GM18511 (cell line): Measurements from ENCODE around the gene LPIN2.
"Not testable (repeated sequence)": the region's sequence is repeated elsewhere in the genome, so short reads cannot be mapped to it uniquely, and the experiment has no call there.

Experiments used
- ATAC-seq: cut with Tn5 transposase; IDR thresholded peaks from one replicate; pipeline ENCODE4 v1.9.1; 2021; ENCODE audit warnings: mild to moderate bottlenecking, moderate library complexity; ENCODE audit not compliant: unreplicated experiment

Gene LPIN2

GRCh38 chr18:3044931-3045698, 32.2 kb upstream of the LPIN2 start:
- no peak for ATAC-seq

- ATAC-seq, result no peak
Measured at GRCh38 chr18:3042379-3042778, 29.4 kb upstream of the LPIN2 start.

- ATAC-seq, result no peak
Measured at GRCh38 chr18:3041843-3042242, 28.9 kb upstream of the LPIN2 start.

DNA sequence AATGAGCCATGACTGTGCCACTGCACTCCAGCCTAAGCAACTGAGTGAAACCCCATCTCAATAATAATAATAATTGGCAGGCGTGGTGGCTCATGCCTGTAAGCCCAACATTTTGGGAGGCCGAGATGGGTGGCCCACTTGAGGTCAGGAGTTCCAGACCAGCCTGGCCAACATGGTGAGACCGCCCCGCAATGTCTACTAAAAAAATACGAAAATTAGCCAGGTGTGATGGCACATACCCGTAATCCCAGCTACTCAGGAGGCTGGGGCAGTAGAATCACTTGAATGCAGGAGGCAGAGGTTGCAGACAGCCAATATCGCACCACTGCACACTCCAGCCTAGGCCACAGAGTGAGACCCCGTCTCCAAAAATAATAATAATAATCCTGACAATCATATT, 27.9 kb upstream of the LPIN2 start:
- ATAC-seq, result no peak

DNA sequence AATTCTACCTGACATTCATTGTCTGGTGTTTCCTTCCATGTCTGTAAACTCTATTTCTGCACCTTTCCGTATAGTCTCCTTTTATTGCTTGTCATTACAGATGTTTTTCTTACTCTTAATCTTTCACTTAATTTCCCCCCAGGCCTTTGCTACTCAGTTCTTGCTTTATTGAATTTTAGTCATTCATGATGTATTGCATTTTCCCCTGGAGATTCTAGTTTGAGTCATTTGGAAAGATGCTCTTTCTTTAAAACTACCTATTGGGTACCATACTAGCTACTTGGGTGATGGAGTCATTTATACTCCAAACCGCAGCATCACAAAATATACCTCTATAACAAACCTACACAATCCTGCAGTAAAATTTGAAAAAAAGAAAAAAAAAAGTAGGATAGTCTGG, 27.2 kb upstream of the LPIN2 start:
- ATAC-seq, result no peak

- peak; percentile 99 for ATAC-seq
Measured at GRCh38 chr18:3037423-3037915, 24.5 kb upstream of the LPIN2 start.

- no peak for ATAC-seq
Measured at GRCh38 chr18:3036108-3036507, 23.2 kb upstream of the LPIN2 start.

DNA sequence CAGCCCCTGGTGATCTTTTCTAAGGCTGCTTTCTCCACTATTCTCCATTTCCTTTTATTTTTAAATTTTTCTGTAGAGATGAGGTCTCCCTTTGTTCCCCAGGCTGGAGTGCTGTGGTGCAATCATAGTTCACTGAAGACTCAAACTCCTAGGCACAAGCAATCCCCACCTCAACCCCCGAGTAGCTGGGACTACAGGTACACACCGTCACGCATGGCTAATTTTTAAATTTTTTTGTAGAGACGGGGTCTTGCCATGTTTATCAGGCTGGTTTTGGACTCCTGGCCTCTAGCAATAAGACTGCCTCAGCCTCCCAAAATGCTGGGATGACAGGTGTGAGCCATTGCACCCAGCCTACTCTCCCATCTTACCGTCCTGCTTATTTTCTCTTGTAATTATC, 22.7 kb upstream of the LPIN2 start:
- no peak for ATAC-seq

DNA sequence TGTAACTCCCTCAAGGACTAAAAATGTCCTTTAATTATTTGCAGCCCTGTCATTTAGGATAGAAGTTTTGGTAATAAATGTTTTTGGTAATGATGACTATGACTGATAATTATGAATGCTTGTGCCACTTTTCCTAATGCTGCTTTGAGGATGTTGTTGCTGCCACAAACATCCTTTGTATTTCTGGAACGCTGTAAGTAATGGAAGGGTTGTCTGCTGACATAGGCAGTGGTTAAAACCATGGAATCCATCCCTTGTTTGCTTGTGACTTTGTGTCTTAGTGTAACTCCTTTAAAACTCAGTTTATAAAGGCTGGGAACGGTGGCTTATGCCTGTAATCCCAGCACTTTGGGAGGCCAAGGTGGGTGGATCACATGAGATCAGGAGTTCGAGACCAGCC, 19.8 kb upstream of the LPIN2 start:
- ATAC-seq, result no peak

- ATAC-seq, result no peak
Measured at GRCh38 chr18:3029215-3029952, 16.4 kb upstream of the LPIN2 start.

GRCh38 chr18:3028115-3028514, 15.2 kb upstream of the LPIN2 start:
- not testable (repeated sequence) for ATAC-seq

GRCh38 chr18:3027370-3027891, 14.5 kb upstream of the LPIN2 start:
- no peak for ATAC-seq

- no peak for ATAC-seq
Measured at GRCh38 chr18:3025544-3025943, 12.6 kb upstream of the LPIN2 start.

DNA sequence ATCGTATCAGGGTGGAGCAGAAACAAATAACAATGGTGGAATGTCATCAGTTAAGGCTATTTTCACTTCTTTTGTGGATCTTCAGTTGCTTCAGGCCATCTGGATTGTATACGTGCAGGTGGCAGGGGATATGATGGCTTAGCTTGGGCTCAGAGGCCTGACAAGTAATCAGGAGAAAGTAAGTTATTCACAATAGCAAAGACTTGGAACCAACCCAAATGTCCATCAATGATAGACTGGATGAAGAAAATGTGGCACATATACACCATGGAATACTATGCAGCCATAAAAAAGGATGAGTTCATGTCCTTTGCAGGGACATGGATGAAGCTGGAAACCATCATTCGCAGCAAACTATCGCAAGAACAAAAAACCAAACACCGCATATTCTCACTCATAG, 10.7 kb upstream of the LPIN2 start:
- ATAC-seq, result not testable (repeated sequence)

DNA sequence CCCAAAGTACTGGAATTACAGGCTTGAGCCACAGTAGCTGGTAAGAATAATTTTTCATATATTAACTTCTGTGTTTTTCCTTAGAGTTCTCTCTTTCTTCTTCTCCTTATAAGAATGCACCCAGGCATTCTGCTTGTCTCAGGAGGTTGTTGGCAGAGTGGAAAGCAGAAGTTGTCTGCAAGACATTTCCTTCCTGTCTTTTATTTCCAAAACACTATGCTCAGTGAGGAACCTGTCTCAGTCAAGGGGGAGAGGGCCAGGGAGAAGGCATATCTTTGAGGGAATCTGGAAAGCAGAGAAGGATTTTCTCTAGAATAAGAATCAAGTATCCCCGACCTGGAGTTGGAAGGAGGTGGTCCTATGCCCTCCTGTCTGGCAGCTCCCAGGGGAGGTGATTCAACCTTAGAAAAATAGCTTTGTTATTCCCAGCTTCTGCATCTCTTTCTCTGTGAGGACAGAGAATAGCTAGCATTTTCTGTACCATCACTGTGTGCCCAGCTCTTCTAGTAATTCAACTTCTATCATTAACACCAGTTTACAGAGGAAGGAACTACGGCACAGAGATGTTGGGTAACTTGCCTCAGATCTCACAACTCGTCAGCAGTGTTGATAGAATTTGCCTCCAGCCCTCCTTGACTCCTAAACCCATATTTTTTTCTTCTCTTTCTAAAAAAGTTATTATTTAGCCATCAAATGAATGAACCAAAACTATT, 3.8 kb upstream of the LPIN2 start:
- ATAC-seq, result no peak

DNA sequence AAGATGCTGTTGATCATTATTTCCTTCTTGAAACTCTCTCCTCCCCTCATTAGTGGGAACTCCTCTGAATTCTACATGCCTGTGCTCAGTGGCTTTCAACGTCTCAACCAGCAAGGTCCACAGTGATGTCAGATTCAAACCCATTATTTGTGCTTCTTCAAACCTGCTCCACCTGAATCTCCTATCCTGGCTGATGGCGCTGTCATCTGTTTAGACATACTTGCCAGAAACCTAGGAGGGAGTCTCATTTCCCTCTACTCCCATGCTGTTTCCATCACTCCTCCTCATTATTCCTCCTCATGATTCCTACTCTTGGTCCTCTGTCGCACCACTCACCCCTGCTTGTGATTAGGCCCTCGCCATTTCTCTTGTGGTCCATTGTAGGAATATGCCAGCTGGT, 2.9 kb upstream of the LPIN2 start:
- ATAC-seq, result no peak

DNA sequence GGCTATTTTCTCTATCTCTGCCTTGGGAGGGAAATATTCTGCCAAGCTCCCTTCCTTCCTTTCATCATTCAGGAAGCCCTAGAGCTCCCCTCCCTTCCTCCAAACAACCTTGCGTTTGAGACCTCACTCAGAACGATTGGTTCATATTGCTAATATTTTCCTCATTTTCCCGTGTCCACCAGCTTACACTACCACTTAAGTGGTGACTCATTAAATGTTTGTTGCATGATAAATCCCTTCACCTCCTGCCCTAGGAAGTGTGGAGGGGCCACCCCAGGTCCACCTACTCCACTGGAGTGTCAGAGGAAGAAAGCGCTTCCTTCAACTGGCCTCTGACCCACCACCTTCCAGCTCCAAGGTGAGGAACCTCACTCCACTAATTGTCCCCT, 2.3 kb upstream of the LPIN2 start:
- ATAC-seq, result no peak

DNA sequence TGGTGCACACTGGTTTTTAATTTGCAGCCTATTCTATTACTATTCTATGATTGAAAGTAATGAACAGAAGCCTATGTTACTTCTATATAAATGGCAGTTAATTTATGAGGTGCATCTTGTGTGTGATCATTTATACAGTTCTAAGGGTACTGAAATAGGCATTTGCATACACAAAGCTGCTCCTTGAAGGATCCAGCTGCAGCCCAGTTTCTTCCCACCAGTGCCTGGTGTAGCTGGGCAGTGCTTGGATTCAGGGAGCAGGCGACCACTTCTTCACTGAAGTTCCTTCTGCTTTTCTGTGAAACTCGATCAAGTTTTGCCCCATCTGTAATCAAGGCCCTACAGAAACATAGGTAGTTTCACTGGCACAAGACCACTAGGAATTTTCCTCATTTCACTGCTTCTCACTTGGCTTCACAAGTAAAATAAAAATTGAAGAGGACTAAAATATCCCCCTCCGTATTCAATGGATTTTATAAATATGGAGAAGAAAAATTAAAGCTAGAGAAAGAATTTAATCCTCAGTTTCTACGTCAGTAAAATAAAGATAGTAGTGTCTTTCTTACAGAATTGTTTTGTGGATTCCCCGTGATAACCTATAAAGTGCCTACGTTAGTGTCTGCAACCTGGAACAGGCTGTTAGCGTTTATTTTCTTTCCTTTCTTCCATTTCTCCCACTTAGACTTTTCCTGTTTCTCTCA, 1.7 kb upstream of the LPIN2 start:
- no peak for ATAC-seq

- peak; percentile 36 for ATAC-seq
Measured at GRCh38 chr18:3012136-3013023, 564 bp downstream of the LPIN2 start.

DNA sequence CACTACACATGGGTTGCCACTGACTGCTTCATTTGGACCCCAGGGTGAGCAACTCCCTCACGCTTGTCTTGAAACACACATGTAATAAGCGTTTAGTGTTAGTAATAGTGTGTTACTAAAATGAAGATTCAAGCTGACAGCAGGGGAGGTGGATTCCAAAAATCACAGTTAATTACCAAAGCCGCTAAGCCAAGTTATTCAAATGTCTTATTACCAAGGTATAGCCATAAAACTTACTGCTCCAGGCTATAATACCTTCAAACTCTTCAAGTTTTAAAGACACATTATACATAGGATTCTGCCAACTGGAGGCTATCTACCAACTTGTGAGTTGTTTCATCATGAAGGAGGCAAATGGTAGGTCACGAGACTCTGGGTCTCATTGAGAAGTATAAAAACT, 2.9 kb downstream of the LPIN2 start:
- ATAC-seq, result no peak
